Endometrium (tissue), 2 donors: Measurements from ENCODE around the gene COL4A6.

ENCODE experiments used
- FAIRE-seq: peaks from 2 replicates; lab custom pipeline; 2012; peaks lifted over from hg19 to GRCh38; lab: Jason Lieb, UNC
- donor health status: control.
- donor health status: control.

Gene COL4A6

DNA sequence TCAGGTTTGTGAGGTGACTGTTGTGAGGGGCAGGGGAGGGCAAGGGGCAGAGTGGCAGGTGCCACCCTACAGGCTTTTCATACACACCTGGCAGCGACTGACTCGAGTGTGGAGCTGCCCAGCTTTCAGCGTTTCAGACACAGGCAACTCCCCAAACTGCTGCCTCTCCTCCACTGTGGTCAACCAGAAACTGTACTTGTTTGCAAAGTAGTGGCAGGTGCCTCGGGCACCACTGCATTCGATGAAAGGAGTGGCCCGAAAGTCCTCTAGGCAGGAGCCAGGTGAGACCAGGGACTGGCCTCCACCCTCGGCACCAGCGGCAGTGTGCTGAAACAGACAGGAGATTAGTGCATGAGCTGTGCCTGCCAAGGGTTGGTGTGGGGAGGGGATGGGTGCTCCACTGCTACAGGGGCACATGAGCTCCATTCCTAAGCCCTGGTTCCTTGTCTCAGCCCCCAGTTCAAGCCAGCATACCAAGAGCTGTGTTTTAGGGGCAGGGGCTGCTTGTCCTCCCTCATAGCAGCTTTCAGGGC lies 281.2 kb downstream of the COL4A6 start:
- no peak for FAIRE-seq

DNA sequence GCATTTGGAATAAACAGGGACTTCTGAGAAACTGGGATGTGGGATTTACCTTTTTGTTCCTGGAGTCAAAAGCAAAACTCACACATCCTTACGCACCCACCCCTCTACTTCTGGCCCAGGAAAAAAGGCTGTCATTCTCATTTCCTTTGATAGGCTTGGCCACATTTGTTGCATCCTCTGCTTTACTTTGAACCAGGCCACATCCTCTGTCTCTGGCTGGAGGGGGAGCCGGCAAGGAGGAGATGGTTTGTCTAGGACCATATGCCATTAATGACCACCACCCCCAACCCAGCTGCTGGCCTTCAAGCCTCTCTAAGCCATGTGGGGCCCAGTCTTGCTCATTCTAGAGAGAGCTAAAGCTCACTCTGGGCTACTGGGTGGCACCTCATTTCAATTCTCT lies 282.1 kb downstream of the COL4A6 start:
- FAIRE-seq: no peak

DNA sequence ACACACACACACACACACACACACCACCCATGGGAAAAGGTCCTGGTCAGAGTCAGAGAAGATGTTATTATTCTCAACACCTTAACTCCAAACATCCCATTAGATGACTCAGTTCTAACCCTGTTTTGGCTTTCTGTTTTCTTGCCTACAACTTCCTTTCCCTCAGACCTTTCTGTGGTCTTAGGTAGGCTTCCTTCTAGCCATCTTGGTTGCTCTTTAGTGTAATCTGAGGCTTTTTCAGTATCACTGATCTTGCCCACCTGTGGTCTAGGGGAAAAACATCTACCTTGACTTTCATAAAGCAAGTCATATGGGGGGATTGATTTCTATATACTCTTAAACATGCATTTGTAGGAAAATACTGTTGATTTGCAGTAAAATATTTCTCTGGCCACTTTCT lies 289.7 kb downstream of the COL4A6 start:
- no peak for FAIRE-seq

DNA sequence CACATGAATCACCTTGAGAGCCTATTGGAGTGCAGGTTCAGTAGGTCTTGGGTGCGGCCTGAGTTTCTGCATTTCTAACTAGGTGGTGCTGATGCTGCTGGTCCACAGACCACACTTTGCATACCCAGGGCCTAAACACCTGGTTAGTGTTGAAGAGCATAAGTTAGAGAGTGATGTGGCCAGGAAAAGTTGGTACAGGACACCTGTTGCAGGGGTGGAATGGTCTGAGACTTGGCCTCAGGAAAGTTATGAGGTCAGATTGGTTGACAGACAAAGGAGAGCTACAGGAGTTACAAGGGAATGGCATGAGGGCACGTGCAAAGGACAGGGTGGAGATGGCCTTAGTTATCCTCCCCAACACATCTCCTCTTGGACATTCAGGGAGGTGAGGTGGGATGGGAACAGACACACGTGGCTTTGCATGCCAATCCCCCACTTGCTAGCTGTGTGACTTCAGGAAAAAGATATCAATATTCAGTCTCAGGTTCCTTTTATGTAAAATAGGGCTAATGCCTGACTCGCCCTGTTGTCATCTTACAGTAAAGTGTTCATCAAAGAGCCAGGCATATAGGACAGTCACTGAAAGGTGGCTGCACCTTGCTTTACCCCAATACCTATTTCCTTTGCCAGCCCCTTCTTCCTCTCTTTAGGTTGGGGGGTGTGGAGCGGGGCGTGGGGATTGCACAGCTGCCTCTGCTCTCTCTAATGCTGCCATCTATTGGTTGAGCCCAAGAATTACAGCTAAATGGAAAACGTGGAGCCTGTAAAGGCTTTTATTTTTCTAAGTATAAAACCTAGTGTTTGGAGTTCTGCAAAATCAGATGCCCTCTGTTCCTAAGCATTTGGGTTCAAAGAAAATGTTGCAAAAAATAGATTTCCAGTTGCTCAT lies 299.2 kb downstream of the COL4A6 start:
- no peak for FAIRE-seq

DNA sequence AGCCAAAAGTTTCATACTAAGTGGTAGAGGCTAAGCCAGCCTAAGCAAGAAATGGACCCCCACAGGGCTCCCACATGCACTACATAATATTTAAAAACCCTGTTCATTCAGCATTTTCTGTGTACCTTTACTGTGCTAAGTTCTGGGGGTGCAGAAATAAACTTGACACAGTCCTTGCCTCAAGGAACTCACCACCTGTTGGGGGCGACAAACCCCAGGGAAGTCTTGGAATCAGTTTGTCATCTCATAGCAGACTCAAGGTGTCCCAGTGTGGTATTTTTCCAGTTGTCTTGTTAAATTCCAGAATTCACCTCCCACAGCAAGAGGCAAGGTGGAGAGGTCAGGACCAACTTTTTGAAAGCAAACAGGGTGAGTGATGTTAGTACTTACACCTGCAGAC lies 303.5 kb downstream of the COL4A6 start:
- FAIRE-seq: no peak

DNA sequence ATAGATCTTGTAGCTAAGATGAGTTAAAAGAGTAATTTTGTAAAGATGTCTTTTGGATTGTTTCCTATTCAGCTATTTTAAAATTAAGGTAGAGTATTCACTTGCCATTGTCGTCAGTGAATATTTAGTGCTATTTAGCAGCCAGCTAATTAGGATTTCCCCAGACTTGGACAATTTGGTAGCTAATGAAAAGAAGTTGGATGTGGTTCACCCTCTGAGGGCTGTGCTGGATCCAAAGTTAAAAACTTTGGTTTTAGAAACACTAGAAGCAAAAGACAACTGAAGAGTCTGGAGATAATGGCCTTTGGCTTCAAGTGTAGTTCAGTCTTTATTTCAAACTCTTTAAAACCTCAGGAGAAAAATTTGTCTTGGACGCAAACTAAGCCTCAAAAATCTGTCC lies 305.3 kb downstream of the COL4A6 start:
- FAIRE-seq: no peak

DNA sequence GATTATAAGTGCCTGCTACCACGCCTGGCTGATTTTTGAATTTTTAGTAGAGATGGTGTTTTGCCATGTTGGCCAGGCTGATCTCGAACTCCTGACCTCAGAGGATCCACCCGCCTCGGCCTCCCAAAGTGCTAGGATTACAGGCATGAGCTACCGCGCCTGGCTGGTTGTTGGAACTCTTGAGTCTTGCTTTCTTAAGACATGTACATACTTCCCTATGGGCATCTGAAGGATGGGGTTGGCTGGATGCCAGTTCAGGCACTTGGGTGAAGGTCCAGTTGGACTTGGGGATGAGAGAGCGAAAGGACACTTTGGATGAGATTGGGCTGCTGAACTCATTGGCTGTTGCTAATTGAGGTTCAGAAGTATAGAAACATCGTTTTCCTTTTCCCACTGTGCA lies 306.2 kb downstream of the COL4A6 start:
- no peak for FAIRE-seq

DNA sequence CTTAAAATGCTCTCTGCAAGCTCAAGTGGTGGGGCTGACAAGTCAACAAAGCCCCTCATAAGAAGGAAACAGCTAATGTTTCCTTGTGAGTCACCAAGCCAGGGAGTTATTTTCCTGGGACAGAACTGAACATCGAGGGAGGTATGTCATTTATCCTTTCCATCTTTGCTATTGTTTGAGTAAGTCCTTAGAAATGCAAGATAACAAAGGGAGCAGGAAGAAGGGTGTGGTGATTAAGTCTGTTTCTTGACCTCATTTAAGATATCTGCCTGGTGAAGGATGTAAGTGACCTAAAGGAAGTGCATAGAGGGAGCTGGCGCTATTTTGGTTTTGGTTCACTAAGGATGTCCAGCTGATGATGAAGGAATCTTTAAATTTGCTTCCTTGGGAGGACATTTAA lies 306.8 kb downstream of the COL4A6 start:
- no peak for FAIRE-seq

DNA sequence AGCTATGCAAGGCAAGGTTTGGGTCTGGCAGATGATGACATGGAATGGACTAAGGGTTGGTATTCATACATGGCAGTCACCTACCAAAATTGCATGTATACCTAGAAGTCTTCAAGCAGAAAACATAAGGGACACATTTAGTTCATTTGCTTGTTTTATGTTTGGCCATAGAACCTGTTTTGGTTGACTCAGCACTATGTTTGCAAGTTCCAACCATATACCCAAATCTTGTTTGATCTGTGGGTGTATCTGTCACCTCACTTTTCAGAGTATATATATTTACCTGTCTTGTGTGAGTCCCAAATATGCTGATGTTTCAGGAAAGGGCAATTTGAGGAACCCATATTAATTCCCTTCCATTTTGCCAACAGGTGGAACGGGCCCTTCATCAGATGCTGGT lies 307.3 kb downstream of the COL4A6 start:
- FAIRE-seq: no peak

DNA sequence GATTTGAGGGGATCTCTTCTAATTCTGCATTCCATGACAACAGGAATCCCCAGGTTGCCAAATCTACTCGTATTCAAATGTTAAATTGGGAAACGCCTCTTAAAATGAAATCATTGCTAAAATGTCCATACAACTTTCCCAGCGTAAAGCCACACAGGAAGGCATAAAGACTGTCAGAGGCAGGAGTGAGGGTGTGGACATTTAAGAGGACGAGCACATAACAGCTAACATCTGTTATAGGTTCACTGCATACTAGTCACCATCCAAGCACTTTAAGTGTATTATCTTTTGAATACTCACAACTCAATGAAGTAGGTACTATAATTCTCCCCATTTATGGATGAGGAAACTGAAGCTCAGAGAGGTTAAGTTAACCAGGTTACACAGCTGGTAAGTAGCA lies 311.1 kb downstream of the COL4A6 start:
- no peak for FAIRE-seq

DNA sequence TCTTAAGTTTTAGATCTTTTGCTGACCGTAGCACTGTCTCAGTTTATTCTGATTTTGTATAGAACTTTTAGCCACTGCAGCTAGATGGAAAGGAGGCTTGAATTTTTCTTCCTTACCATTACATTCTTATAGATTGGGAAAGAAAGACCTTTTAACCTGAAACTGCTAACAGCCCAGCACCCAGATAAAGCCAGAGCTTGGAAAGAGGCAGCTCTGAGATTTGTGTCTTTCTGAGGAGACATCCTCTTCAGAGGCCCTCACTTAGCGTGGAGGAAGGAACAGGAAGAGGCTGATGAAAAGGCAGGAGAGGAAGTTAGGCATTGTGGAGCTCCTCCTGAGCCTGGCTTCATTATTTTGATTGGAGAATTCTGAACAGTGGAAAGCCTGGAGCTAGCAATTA lies 311.6 kb downstream of the COL4A6 start:
- no peak for FAIRE-seq

DNA sequence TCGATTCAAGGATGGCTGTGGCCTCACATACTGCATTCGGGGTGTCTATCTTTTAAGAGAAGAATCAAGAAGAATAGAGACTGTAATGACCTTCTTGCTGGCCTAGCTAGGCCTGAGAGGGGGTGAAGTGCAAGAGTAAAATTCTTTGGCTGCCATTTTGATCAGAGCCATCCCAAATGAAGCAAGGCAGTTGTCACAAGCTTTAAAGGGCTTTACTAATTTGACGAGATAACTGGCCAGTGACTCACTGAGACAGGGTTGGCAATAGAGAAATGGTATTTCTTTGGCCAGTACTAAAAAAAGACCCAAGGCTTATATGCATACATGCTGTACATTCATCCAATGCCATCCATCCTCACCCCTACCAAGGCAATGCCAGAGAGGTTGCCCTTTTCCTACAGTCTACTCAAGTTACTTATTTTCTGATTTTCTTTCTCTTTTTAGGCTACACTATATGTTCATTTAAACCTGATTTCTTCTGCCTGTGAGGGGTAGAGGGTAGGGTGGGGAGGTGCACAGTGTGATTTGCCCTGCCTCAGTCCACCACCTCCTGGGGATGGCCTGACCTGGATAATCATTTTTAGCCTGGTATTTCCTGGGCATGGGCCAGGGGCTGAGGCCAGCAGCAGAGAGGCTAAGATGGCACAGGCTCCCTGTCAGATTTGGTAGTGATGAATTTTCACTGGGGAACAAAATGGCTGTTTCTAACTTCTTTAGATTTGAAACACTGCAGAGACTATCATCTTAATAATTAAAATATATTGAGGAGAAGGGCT lies 314.4 kb downstream of the COL4A6 start:
- no peak for FAIRE-seq

DNA sequence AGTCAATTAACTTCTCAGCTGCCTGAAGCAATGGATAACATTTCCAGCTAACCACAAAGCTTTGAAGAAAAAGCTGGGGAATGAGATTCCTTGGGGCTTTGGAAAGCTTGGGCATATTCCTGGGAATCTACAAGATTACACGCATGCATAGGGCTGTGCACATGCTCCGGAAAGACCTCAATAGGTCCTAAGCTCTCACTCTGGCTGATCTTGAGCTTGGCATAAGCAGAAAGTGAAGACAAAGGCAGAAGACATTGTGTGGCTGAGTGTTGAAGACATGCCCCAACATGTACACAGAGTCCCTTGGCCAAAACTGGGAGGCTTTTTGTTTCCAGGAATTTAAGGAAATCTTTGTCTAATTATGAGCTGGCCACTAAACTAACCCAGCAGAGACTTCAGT lies 315.5 kb downstream of the COL4A6 start:
- FAIRE-seq: no peak

DNA sequence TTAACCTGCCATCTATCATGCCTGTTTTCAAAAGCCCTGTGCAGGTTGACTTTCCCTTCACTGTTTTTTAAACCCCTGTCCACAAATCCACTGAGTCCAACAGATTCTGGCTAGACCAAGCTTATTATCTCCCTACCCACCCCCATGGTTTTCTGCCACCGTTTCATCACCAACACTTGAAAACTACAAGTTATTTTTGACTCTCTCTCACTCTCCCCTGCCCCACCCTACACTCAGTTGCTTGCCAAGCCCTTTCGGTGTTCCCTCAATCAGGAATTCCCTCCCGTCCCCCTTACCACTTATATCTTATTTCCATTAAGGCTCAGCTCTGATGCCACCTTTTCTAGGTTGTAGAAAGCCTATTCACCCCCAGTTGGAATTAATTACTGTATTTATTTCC lies 316.9 kb downstream of the COL4A6 start:
- FAIRE-seq: no peak

DNA sequence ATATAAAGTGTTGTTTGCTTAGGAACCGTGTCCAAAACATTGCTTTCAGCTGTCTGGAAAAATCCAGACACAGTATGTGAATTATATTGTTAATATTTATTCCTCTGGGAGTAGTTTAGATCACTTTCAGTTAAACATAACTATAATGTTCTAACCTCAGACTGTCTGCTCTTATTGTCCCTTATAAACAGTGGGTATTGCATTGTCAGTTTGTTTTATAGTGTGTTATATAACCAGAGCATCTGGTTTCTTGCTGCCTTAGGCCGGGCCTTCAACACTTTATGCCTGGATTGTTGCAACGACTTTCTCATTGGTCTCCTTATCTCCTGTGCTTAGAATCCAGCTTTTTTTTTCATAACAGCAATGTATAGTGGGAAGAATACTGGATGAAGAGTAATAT lies 320.2 kb downstream of the COL4A6 start:
- FAIRE-seq: no peak

DNA sequence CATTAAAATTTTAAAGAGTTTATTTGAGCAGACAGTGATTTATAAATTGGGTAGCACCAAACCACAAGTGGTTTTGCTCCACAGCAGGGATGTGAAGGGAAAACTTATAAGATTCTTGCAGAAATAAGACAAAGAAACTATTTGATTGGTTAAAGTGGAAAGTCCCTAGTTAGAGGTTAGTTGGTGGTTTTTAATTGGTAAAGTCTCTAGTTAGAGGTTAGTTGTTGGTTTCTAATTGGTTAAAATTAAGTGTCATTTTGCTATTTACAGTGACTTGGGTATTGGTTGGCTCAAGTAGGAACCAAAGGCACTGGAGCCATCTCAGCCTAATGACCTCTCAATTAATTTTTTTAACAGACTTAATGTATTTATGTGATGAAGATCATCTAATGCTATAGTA lies 323.7 kb downstream of the COL4A6 start:
- no peak for FAIRE-seq
